Ovary (tissue), 3 donors: ENCODE results near the gene MORN5.

Experiments
- CTCF ChIP-seq, 3 donors: fragments of 450-650 bp in 2 of 3; fragments of 200-600 bp in 1 of 3; IDR thresholded peaks; one replicate each; pipeline versions ENCODE4 v1.5.1 to v1.8.0; 2016 to 2022; ENCODE audit warnings: antibody characterized with exemption in 3 of 3, mild to moderate bottlenecking in 1 of 3
- POLR2A ChIP-seq: fragments of 450-650 bp; IDR thresholded peaks from one replicate; pipeline ENCODE4 v1.6.1; 2017; ENCODE audit warnings: antibody characterized with exemption, mild to moderate bottlenecking, moderate library complexity
- donor health status: DM: no; HTN: no; CAD: no.

GRCh38 chr9:122228568-122229484 lies 69.1 kb downstream of the MORN5 start, which contains the start of gene LHX6:
- TF ChIP-seq CTCF (IDR thresholded peaks at IDR 0.05), result no peak
- no peak for TF ChIP-seq POLR2A
